ENCODE results near the gene SSR4. TPM values are rescaled to one million over a fixed set of nuclear protein-coding genes. Genes with fewer than 3 reads are reported as not detected.

SSR4 gene
- total and polyA plus RNA-seq, 2 donors (not counting 1 experiment from before 2014, with no cell fraction given), result 134 to 297 TPM

DNA sequence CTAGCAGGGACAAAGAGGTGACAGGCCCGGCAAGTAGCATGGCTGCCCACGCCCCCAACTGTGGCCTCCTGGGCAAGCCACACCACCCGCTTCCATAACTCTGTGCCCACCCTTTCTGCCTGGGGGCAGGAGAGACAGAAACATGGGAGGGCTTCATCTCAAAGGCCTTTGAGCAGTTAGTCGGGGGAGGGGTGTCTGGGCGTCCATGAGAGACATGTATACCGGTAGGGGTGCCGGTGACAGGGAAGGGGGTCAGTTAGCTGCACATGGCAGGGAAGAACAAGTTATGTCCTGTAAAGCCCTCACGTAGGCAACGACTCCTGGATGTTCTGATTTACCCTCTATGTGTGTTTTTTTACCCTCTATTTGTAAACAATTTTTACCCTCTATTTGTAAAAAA, 26.6 kb downstream of the SSR4 start:
- no peak overlapping the region for H3K4me2 ChIP-seq (replicated peaks; ENCODE audit: low read depth, low read length, poor library complexity, severe bottlenecking)
- H3K36me3 ChIP-seq (replicated peaks in 1 of 2; ENCODE audit: control extremely low read depth in 1 of 2, control insufficient read depth in 1 of 2, extremely low read depth in 1 of 2, insufficient read depth in 2 of 2, low read length in 1 of 2), result no peaks in the 10 kb centered on the region
- no peak overlapping the region for H2AFZ ChIP-seq (ENCODE audit: insufficient read depth, low read depth, low read length, poor library complexity, severe bottlenecking)
- H3K9me3 ChIP-seq (ENCODE audit: control extremely low read depth in 1 of 3, control insufficient read depth in 2 of 3, insufficient read depth in 1 of 3, low read length in 2 of 3), result no peaks in the 10 kb centered on the region
- WGBS (ENCODE audit: insufficient coverage), result no CpG with 5 or more reads among the region's 9 CpGs
- peaks cover 10% of the 10 kb centered on the region for H3K4me1 Mint-ChIP-seq
- H3K27me3 Mint-ChIP-seq, result peaks cover 22% of the 10 kb centered on the region
- H3K9ac ChIP-seq (ENCODE audit: low read length), result no peak overlapping the region
- ATAC-seq (ENCODE audit: low read depth) (no peak), DNase-seq (no peak)
- TF ChIP-seq EZH2 (IDR thresholded peaks at IDR 0.05; ENCODE audit: borderline replicate concordance, insufficient read depth, low read depth, low read length, poor library complexity, severe bottlenecking), result no peak
- TF ChIP-seq, protein P1, sequence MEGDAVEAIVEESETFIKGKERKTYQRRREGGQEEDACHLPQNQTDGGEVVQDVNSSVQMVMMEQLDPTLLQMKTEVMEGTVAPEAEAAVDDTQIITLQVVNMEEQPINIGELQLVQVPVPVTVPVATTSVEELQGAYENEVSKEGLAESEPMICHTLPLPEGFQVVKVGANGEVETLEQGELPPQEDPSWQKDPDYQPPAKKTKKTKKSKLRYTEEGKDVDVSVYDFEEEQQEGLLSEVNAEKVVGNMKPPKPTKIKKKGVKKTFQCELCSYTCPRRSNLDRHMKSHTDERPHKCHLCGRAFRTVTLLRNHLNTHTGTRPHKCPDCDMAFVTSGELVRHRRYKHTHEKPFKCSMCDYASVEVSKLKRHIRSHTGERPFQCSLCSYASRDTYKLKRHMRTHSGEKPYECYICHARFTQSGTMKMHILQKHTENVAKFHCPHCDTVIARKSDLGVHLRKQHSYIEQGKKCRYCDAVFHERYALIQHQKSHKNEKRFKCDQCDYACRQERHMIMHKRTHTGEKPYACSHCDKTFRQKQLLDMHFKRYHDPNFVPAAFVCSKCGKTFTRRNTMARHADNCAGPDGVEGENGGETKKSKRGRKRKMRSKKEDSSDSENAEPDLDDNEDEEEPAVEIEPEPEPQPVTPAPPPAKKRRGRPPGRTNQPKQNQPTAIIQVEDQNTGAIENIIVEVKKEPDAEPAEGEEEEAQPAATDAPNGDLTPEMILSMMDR (IDR thresholded peaks at IDR 0.05), result no peak
- no peaks in the 10 kb centered on the region for H3K9me3 Mint-ChIP-seq (ENCODE audit: insufficient read depth)
- intact Hi-C loops (cut with micrococcal nuclease), result no loop called here
- H3K79me2 ChIP-seq (ENCODE audit: control insufficient read depth, insufficient read depth, low read length), result no peaks in the 10 kb centered on the region
- H4K20me1 ChIP-seq (ENCODE audit: control insufficient read depth, insufficient read depth, low read length, poor library complexity, severe bottlenecking), result no peaks in the 10 kb centered on the region
- H3K27me3 ChIP-seq (replicated peaks in 1 of 4; ENCODE audit: control extremely low read depth in 1 of 4, control insufficient read depth in 3 of 4, insufficient read depth in 4 of 4, low read length in 3 of 4), result peaks cover 0 to 38% (median 8%) of the 10 kb centered on the region in 4 experiments
- POLR2A ChIA-PET, result no interaction called here
- CTCF ChIA-PET, result no interaction called here
- H3K4me3 Mint-ChIP-seq, result no peak overlapping the region
- H3K27ac ChIP-seq (ENCODE audit: low read length in 2 of 2), result no peak overlapping the region
- H3K4me1 ChIP-seq (ENCODE audit: control insufficient read depth in 2 of 2, insufficient read depth in 2 of 2, low read length in 2 of 2), result peaks cover 4 to 19% of the 10 kb centered on the region in 2 donors
- no peak overlapping the region for H3K4me3 ChIP-seq (ENCODE audit: control extremely low read depth in 1 of 5, extremely low read depth in 1 of 5, insufficient read depth in 1 of 5, low read depth in 2 of 5, low read length in 4 of 5)
- no peak overlapping the region for H3K27ac Mint-ChIP-seq

DNA sequence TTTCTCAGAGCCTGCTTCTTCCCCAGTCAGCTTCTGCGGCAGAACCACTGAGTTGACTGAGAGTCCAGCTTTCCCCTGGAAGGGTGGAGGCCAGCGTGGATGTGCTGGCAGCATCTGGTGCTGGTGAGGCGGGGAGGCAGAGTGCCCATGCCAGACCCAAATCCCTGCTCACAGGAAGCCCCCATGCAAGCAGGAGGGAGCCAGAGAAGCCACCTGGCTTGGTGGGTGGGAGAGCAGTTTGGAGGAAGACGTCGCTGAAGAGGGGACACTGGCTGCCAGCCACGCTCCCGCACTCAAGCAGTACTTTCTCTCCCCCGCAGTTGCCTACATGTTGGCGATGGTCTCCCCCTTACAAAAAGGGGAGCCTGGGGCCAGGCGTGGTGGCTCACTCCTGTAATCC, 29.9 kb downstream of the SSR4 start:
- Histone ChIP-seq H3K79me2 (ENCODE audit: control insufficient read depth, insufficient read depth, low read length) (no peaks in the 10 kb centered on the region), H3K4me3 (ENCODE audit: control extremely low read depth in 1 of 5, extremely low read depth in 1 of 5, insufficient read depth in 1 of 5, low read depth in 2 of 5, low read length in 4 of 5) (no peak overlapping the region), H3K27me3 (replicated peaks in 1 of 4; ENCODE audit: control extremely low read depth in 1 of 4, control insufficient read depth in 3 of 4, insufficient read depth in 4 of 4, low read length in 3 of 4) (peaks cover 0 to 37% (median 10%) of the 10 kb centered on the region in 4 experiments), H4K20me1 (ENCODE audit: control insufficient read depth, insufficient read depth, low read length, poor library complexity, severe bottlenecking) (no peaks in the 10 kb centered on the region), H3K27ac (ENCODE audit: low read length in 2 of 2) (no peak overlapping the region), H3K4me1 (ENCODE audit: control insufficient read depth in 2 of 2, insufficient read depth in 2 of 2, low read length in 2 of 2) (peaks cover 8 to 15% of the 10 kb centered on the region in 2 donors), H2AFZ (ENCODE audit: insufficient read depth, low read depth, low read length, poor library complexity, severe bottlenecking) (no peak overlapping the region), H3K9ac (ENCODE audit: low read length) (no peak overlapping the region), H3K4me2 (replicated peaks; ENCODE audit: low read depth, low read length, poor library complexity, severe bottlenecking) (no peak overlapping the region), H3K36me3 (replicated peaks in 1 of 2; ENCODE audit: control extremely low read depth in 1 of 2, control insufficient read depth in 1 of 2, extremely low read depth in 1 of 2, insufficient read depth in 2 of 2, low read length in 1 of 2) (no peaks in the 10 kb centered on the region), H3K9me3 (ENCODE audit: control extremely low read depth in 1 of 3, control insufficient read depth in 2 of 3, insufficient read depth in 1 of 3, low read length in 2 of 3) (peaks cover 0 to 6% (median 0%) of the 10 kb centered on the region in 3 donors)
- ChIA-PET POLR2A (no interaction called here), CTCF (no interaction called here)
- intact Hi-C loops (cut with micrococcal nuclease), result no loop called here
- no peak overlapping the region for H3K27ac Mint-ChIP-seq
- ATAC-seq (ENCODE audit: low read depth) (no peak), DNase-seq (no peak)
- 73% methylated on average over 2 of the region's 10 CpGs for WGBS (ENCODE audit: insufficient coverage)
- H3K4me1 Mint-ChIP-seq, result peaks cover 7% of the 10 kb centered on the region
- peaks cover 33% of the 10 kb centered on the region for H3K27me3 Mint-ChIP-seq
- no peaks in the 10 kb centered on the region for H3K9me3 Mint-ChIP-seq (ENCODE audit: insufficient read depth)
- H3K4me3 Mint-ChIP-seq, result no peak overlapping the region
- no peak for TF ChIP-seq EZH2 (IDR thresholded peaks at IDR 0.05; ENCODE audit: borderline replicate concordance, insufficient read depth, low read depth, low read length, poor library complexity, severe bottlenecking)
- TF ChIP-seq, protein P1 (IDR thresholded peaks at IDR 0.05), result no peak

Data from B cell (primary cell).